ENCODE data around the gene STUM.

The STUM gene

GRCh38 chr1:226603022-226603857 lies 54.7 kb downstream of the STUM start:
- H3K4me3 ChIP-seq (replicated peaks; ENCODE audit: low read depth, low read length) = peak overlapping the region; percentile 14
- TF ChIP-seq, protein P1, sequence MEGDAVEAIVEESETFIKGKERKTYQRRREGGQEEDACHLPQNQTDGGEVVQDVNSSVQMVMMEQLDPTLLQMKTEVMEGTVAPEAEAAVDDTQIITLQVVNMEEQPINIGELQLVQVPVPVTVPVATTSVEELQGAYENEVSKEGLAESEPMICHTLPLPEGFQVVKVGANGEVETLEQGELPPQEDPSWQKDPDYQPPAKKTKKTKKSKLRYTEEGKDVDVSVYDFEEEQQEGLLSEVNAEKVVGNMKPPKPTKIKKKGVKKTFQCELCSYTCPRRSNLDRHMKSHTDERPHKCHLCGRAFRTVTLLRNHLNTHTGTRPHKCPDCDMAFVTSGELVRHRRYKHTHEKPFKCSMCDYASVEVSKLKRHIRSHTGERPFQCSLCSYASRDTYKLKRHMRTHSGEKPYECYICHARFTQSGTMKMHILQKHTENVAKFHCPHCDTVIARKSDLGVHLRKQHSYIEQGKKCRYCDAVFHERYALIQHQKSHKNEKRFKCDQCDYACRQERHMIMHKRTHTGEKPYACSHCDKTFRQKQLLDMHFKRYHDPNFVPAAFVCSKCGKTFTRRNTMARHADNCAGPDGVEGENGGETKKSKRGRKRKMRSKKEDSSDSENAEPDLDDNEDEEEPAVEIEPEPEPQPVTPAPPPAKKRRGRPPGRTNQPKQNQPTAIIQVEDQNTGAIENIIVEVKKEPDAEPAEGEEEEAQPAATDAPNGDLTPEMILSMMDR (IDR thresholded peaks at IDR 0.05; ENCODE audit: low read depth, low read length, missing control alignments) = no peak
- DNase-seq (ENCODE audit: extremely low read depth, low read depth) = peak; percentile 49

GRCh38 chr1:226603858-226604559 lies 55.4 kb downstream of the STUM start:
- TF ChIP-seq, protein P1 (IDR thresholded peaks at IDR 0.05; ENCODE audit: low read depth, low read length, missing control alignments) = no peak
- H3K4me3 ChIP-seq (replicated peaks; ENCODE audit: low read depth, low read length) = no peak overlapping the region
- no peak for DNase-seq (ENCODE audit: extremely low read depth, low read depth)

DNA sequence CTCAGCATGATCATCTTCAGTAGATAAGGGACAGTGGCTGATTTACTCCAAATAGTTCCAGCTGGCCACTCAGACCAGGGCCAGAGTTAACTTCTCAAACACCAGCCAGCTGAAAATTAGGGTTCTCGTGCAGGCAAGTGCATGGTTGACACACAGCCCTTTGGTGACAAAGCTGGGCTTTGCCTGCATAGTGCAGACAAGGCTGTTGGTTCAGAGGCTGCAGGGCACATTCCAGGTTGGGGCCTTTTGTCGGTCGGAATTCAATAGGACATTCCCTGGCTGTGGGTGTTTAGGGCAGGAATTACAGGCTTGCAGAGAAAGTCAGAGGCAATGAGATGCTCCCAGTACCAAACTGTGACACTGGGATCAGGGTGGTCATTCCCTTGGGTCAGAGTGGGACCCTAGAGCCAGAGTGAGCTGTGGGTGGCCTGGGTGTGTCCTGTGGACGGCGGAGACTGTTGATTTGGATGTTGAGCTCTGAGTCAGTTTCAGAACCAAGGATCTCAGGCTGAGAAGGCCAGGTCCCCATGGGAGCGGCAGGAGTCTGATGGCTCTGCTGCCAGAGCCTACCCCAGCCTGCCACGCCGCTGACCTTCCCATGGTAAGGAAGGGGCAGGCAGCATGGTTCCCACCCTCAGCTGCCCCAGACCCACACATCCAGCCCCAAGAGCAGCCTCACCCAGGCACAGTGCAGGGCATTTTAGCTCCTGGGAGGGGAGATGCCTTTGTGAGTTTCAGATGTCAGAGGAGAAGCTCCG lies 56.2 kb downstream of the STUM start:
- no peak overlapping the region for H3K4me3 ChIP-seq (replicated peaks; ENCODE audit: low read depth, low read length)
- TF ChIP-seq, protein P1 (IDR thresholded peaks at IDR 0.05; ENCODE audit: low read depth, low read length, missing control alignments) = no peak
- DNase-seq (ENCODE audit: extremely low read depth, low read depth) = no peak

DNA sequence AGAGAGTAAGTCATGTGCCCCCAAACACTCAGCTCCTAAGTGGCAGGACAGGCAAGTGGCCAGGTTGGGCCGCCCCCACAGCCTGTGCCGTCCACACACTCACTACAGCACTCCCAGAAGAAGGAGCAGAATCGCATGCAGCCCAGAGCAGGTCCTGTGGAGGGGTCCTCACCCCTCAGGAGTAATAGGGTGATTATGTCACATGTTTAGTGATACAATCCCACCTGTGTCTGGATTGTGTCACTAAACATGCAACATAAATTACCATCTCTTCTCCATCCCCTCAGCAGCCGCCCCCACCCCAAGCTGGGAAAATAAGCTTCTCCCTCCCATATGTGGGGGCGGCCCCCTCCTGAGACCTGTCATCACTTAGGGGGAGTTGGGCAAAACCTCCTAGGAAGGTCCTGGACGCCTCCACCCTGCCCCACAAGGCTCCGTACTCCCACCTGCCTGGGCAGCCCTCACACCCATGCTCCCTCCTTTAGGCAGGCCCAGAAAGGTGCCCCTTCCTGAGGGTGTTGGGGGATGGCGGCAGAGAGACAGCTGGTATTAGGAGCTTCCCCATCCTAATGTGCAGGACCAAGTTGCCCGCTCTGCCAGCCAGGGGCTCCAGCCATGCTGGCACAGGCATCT lies 56.9 kb downstream of the STUM start:
- TF ChIP-seq, protein P1 (IDR thresholded peaks at IDR 0.05; ENCODE audit: low read depth, low read length, missing control alignments) = no peak
- DNase-seq (ENCODE audit: extremely low read depth, low read depth) = no peak
- no peak overlapping the region for H3K4me3 ChIP-seq (replicated peaks; ENCODE audit: low read depth, low read length)

DNA sequence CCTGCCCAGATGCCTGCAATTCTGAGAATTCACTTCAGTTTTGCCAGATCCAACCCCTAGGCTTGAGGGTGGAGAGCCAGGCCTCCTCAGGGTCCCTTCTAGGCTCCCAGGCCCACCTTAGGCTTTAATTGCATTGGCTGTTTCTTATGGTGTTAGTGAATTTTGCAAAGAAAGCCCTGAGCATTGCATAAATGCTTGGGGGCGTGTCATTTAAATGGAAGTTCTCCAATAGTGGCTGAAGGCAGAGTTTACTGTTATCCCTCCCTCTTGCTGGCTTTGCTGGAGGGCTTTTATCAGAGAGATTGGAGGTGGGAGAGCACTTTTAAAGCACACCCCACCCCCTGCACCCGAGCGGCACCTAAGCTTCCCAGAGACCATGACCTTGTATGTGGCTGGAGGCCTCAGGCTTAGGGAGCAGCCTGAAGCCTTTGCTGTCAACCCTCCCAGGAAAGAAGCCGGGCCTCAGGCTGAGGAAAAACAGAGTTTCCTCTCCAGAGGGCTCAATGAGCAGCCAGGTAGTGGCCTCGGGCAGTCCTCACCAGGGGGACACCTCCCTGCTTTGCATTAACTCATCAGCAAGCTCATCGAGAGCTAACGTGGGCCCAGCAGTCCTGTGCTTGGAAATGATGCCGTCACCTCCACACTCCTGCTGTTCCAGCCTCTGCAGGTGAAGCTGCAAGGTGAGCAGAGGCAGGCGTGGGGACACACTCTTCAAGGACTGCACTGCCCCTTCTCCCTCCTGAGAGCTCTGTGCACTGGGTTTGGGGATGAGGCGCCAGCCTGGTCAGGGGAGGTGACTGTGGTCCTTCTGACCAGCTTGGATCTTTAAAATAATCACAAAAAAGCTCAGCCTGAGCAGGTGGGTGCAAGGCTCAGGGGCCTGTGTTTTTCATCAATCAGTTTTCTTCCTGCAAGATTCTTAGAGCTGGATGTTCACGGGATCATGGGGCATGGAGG lies 58.0 kb downstream of the STUM start:
- TF ChIP-seq, protein P1 (IDR thresholded peaks at IDR 0.05; ENCODE audit: low read depth, low read length, missing control alignments) = no peak
- DNase-seq (ENCODE audit: extremely low read depth, low read depth) = no peak
- H3K4me3 ChIP-seq (replicated peaks; ENCODE audit: low read depth, low read length) = no peak overlapping the region

Measured in HFF-Myc (cell line).